Astrocyte (in vitro differentiated cells and primary cell): Measurements from ENCODE around the gene PTPN14. TPM values are rescaled to one million over a fixed set of nuclear protein-coding genes. Genes with fewer than 3 reads are reported as not detected.
A peak's percentile ranks its signal among the peaks of the same experiment; 100 is the strongest.
"Not testable (repeated sequence)": the region's sequence is repeated elsewhere in the genome, so short reads cannot be mapped to it uniquely, and the experiment has no call there.

Source experiments
- DNase-seq: peaks from one replicate; pipeline ENCODE4 v3.0.0-alpha.2; 2010; ENCODE audit warnings: low read depth
- FAIRE-seq: peaks from 2 replicates; lab custom pipeline; 2011; peaks lifted over from hg19 to GRCh38; lab: Jason Lieb, UNC
- H2AFZ ChIP-seq: 2 replicates; pipeline ENCODE4 v1.6.0; 2012; ENCODE audit warnings: low read depth, low read length, inconsistent platforms
- H3K27ac ChIP-seq: 2 replicates; pipeline ENCODE4 v1.5.1; 2011; ENCODE audit warnings: low read depth, low read length, inconsistent platforms
- H3K27me3 ChIP-seq: 2 replicates; pipeline ENCODE4 v1.6.0; 2011; ENCODE audit warnings: low read length, inconsistent platforms; ENCODE audit not compliant: insufficient read depth
- H3K36me3 ChIP-seq: 2 replicates; pipeline ENCODE4 v1.5.1; 2011; ENCODE audit warnings: low read length, inconsistent platforms; ENCODE audit not compliant: insufficient read depth
- H3K4me1 ChIP-seq: 2 replicates; pipeline ENCODE4 v1.5.1; 2011; ENCODE audit warnings: low read length, inconsistent platforms; ENCODE audit not compliant: insufficient read depth
- H3K4me2 ChIP-seq: 2 replicates; pipeline ENCODE4 v1.6.0; 2012; ENCODE audit warnings: low read length, inconsistent platforms
- H3K4me3 ChIP-seq: 2 replicates; pipeline ENCODE4 v1.5.1; 2011; ENCODE audit warnings: low read depth, mild to moderate bottlenecking, low read length, inconsistent platforms; ENCODE audit not compliant: insufficient read depth
- H3K79me2 ChIP-seq: 2 replicates; pipeline ENCODE4 v1.6.0; 2012; ENCODE audit warnings: mild to moderate bottlenecking, low read length, inconsistent platforms; ENCODE audit not compliant: insufficient read depth
- H3K9ac ChIP-seq: 2 replicates; pipeline ENCODE4 v1.6.0; 2012; ENCODE audit warnings: mild to moderate bottlenecking, low read length, inconsistent platforms
- H3K9me3 ChIP-seq: 2 replicates; pipeline ENCODE4 v1.5.1; 2012; ENCODE audit warnings: low read depth, mild to moderate bottlenecking, low read length, inconsistent platforms; ENCODE audit not compliant: insufficient read depth
- H4K20me1 ChIP-seq: 2 replicates; pipeline ENCODE4 v1.6.0; 2012; ENCODE audit warnings: low read length, inconsistent platforms; ENCODE audit not compliant: insufficient read depth
- H3K27ac Mint-ChIP-seq: one replicate; pipeline ENCODE4 v1.8.0; 2021; ENCODE audit warnings: mild to moderate bottlenecking, mixed read lengths; ENCODE audit not compliant: unreplicated experiment
- H3K27me3 Mint-ChIP-seq: one replicate; pipeline ENCODE4 v1.8.0; 2021; ENCODE audit warnings: low read depth, mixed read lengths; ENCODE audit not compliant: unreplicated experiment
- H3K36me3 Mint-ChIP-seq: one replicate; pipeline ENCODE4 v1.8.0; 2021; ENCODE audit warnings: low read depth, mixed read lengths; ENCODE audit not compliant: unreplicated experiment
- H3K4me1 Mint-ChIP-seq: one replicate; pipeline ENCODE4 v1.8.0; 2021; ENCODE audit warnings: low read depth, mixed read lengths; ENCODE audit not compliant: unreplicated experiment
- H3K4me3 Mint-ChIP-seq: one replicate; pipeline ENCODE4 v1.8.0; 2021; ENCODE audit warnings: mild to moderate bottlenecking, moderate library complexity, mixed read lengths; ENCODE audit not compliant: unreplicated experiment
- H3K9me3 Mint-ChIP-seq: one replicate; pipeline ENCODE4 v1.8.0; 2021; ENCODE audit warnings: mild to moderate bottlenecking, mixed read lengths; ENCODE audit not compliant: unreplicated experiment
- EZH2 ChIP-seq: IDR thresholded peaks from 2 replicates; pipeline ENCODE4 v1.6.1; 2012; ENCODE audit warnings: mild to moderate bottlenecking, low read length, inconsistent platforms; ENCODE audit not compliant: insufficient read depth
- total RNA-seq: library from RNA; stranded (reverse); gene quantifications from 2 replicates; pipeline ENCODE4 v1.2.1, GENCODE V29; 2021
- TF ChIP-seq, protein P1 (sequence below): IDR thresholded peaks from 2 replicates; pipeline ENCODE4 v1.5.1; 2011; ENCODE audit warnings: low read depth, mild to moderate bottlenecking, inconsistent platforms, low read length, moderate library complexity; ENCODE audit not compliant: insufficient read depth

The PTPN14 gene
- total RNA-seq, 1 donor from 2014 or later = 177 TPM

DNA sequence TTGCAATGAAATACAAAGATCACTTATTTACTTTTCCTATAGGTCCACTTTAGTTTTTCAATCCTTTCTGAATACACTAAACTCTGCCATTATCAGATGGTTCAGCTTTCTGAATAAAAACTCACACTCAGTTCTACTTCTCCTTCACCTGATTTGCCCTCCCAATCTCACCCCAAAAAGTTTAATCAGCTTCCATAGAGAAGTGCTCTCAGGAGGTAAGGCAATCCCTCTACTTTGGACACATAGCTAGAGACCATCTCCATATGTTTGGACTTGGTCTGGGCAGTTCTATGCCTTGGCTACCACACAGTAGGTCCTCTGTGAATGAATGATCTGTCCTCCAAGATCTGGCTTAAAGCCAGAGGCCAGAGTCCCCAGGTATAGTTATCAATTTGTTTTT is 40.9 kb downstream of the PTPN14 start:
- peaks cover 99% of the 10 kb centered on the region for H3K79me2 ChIP-seq
- peaks cover 3% of the 10 kb centered on the region for H3K9me3 Mint-ChIP-seq
- no peaks in the 10 kb centered on the region for H3K27me3 Mint-ChIP-seq
- H3K27ac Mint-ChIP-seq = no peak overlapping the region
- no peak overlapping the region for H3K4me3 ChIP-seq
- no peaks in the 10 kb centered on the region for H3K9me3 ChIP-seq
- TF ChIP-seq, protein P1, sequence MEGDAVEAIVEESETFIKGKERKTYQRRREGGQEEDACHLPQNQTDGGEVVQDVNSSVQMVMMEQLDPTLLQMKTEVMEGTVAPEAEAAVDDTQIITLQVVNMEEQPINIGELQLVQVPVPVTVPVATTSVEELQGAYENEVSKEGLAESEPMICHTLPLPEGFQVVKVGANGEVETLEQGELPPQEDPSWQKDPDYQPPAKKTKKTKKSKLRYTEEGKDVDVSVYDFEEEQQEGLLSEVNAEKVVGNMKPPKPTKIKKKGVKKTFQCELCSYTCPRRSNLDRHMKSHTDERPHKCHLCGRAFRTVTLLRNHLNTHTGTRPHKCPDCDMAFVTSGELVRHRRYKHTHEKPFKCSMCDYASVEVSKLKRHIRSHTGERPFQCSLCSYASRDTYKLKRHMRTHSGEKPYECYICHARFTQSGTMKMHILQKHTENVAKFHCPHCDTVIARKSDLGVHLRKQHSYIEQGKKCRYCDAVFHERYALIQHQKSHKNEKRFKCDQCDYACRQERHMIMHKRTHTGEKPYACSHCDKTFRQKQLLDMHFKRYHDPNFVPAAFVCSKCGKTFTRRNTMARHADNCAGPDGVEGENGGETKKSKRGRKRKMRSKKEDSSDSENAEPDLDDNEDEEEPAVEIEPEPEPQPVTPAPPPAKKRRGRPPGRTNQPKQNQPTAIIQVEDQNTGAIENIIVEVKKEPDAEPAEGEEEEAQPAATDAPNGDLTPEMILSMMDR = no peak
- TF ChIP-seq EZH2 = no peak
- FAIRE-seq (no peak), DNase-seq (no peak)
- H4K20me1 ChIP-seq = peaks cover 92% of the 10 kb centered on the region
- no peaks in the 10 kb centered on the region for H3K27me3 ChIP-seq
- peaks cover 60% of the 10 kb centered on the region for H3K4me1 Mint-ChIP-seq
- H3K9ac ChIP-seq = no peak overlapping the region
- no peak overlapping the region for H3K4me3 Mint-ChIP-seq
- H3K4me1 ChIP-seq = peaks cover 33% of the 10 kb centered on the region
- no peak overlapping the region for H3K27ac ChIP-seq
- no peaks in the 10 kb centered on the region for H3K36me3 ChIP-seq
- H3K4me2 ChIP-seq = no peak overlapping the region
- H2AFZ ChIP-seq = no peak overlapping the region
- peaks cover 15% of the 10 kb centered on the region for H3K36me3 Mint-ChIP-seq

- Mint-ChIP-seq H3K4me1 (peaks cover 59% of the 10 kb centered on the region), H3K36me3 (peaks cover 20% of the 10 kb centered on the region)
Observed at GRCh38 chr1:214509622-214510021, 41.8 kb downstream of the PTPN14 start.

DNA sequence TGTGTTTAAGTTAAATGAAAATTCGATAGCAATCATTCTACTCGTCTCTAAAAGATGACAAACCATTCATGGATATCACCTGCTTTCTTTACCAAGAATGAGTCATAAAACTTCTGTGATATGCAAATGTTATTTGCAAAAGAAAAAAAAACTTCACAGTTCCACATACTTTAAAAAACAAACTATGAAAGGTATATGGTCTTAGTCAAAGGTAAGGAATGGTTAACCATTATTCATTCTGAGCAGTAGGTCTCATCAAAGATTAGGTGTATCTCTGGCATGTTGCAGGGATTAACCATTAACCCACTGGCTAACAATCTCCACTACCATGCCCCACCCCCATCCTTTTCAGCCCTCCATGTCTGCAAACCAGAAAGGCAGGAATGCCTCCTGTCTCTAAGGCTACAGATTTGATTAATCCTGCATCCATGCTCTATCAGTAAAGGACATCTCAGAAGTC is 44.4 kb downstream of the PTPN14 start:
- peaks cover 3% of the 10 kb centered on the region for H3K9me3 Mint-ChIP-seq
- H3K27me3 Mint-ChIP-seq = no peaks in the 10 kb centered on the region
- Histone ChIP-seq H3K4me2 (peak overlapping the region; percentile 43), H3K27me3 (no peaks in the 10 kb centered on the region), H2AFZ (no peak overlapping the region), H3K36me3 (no peaks in the 10 kb centered on the region), H4K20me1 (peaks cover 89% of the 10 kb centered on the region), H3K9me3 (no peaks in the 10 kb centered on the region), H3K9ac (no peak overlapping the region), H3K27ac (no peak overlapping the region), H3K4me1 (peaks cover 11% of the 10 kb centered on the region), H3K79me2 (peaks cover 99% of the 10 kb centered on the region), H3K4me3 (no peak overlapping the region)
- no peak for TF ChIP-seq EZH2
- TF ChIP-seq, protein P1 = no peak
- peak overlapping the region; percentile 64 for H3K27ac Mint-ChIP-seq
- H3K4me3 Mint-ChIP-seq = no peak overlapping the region
- FAIRE-seq (no peak), DNase-seq (peak; percentile 39)
- H3K36me3 Mint-ChIP-seq = peaks cover 22% of the 10 kb centered on the region
- peaks cover 54% of the 10 kb centered on the region for H3K4me1 Mint-ChIP-seq

More at GRCh38 chr1:214509622-214510021, 41.8 kb downstream of the PTPN14 start:
- Histone ChIP-seq H4K20me1 (peaks cover 96% of the 10 kb centered on the region), H3K79me2 (peaks cover 99% of the 10 kb centered on the region), H3K4me1 (peaks cover 28% of the 10 kb centered on the region)
- not testable (repeated sequence) for H3K4me3 Mint-ChIP-seq, H3K4me3 ChIP-seq, H3K9ac ChIP-seq, H3K36me3 ChIP-seq, H2AFZ ChIP-seq, FAIRE-seq, H3K9me3 Mint-ChIP-seq, H3K27me3 Mint-ChIP-seq, DNase-seq, H3K4me2 ChIP-seq, H3K27me3 ChIP-seq, H3K27ac ChIP-seq, H3K9me3 ChIP-seq
- H3K27ac Mint-ChIP-seq = peak overlapping the region; percentile 81
